Gastrocnemius medialis (tissue), 4 donors: ENCODE measurements around the gene CXCR5.

Source experiments
- POLR2A ChIP-seq, 2 donors: fragments of 450-650 bp; IDR thresholded peaks; one replicate each; pipeline ENCODE4 v1.6.1; 2017; ENCODE audit warnings: antibody characterized with exemption in 2 of 2, mild to moderate bottlenecking in 2 of 2, moderate library complexity in 2 of 2
- TF ChIP-seq, protein P1 (sequence below), 5 experiments: fragments of 450-650 bp in 3 of 5; fragments of 200-600 bp in 2 of 5; sonication (generic) in 2 of 5; IDR thresholded peaks in 4 of 5; conservative IDR thresholded peaks in 1 of 5; 1 replicate in 4 of 5; 2 replicates in 1 of 5; pipeline ENCODE4 v1.5.1; 2016 to 2019; ENCODE audit warnings: antibody characterized with exemption in 5 of 5, mild to moderate bottlenecking in 3 of 5, moderate library complexity in 3 of 5

DNA sequence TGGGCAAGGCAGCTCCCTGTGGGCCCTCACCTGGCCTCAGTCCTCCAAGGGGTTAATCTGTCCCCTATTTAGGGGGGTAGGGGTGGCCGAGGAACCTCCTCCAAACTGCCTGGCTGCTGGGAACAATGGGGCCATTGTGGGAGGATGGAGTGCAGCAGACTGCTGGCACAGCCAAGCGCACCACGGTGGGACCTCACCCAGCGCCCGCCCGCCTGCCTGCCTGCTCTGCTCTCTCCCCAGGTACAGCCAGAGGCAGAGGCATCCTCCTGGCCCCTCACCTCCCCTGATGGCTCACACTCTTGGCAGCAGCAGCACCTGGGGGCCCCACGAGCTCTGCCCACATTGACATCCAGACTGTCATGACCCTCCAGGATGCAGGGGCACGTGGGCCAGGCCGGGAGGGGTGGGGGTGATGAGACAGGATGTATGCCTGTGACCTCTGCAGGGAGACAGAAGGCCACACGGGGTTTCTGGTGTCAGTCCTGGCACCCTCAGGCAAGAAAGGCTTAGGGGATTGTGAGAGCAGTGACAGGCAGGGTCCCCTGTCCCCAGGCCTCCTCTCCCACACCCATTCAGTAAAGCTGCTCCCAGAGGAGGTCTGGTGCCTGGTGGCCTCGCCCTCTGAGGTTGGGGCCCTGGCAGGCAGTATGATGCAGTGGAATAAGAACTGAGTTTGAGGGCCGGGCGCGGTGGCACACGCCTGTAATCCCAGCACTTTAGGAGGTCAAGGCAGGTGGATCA is 30.7 kb downstream of the CXCR5 start:
- TF ChIP-seq POLR2A (IDR thresholded peaks at IDR 0.05): no peak
- TF ChIP-seq, protein P1, sequence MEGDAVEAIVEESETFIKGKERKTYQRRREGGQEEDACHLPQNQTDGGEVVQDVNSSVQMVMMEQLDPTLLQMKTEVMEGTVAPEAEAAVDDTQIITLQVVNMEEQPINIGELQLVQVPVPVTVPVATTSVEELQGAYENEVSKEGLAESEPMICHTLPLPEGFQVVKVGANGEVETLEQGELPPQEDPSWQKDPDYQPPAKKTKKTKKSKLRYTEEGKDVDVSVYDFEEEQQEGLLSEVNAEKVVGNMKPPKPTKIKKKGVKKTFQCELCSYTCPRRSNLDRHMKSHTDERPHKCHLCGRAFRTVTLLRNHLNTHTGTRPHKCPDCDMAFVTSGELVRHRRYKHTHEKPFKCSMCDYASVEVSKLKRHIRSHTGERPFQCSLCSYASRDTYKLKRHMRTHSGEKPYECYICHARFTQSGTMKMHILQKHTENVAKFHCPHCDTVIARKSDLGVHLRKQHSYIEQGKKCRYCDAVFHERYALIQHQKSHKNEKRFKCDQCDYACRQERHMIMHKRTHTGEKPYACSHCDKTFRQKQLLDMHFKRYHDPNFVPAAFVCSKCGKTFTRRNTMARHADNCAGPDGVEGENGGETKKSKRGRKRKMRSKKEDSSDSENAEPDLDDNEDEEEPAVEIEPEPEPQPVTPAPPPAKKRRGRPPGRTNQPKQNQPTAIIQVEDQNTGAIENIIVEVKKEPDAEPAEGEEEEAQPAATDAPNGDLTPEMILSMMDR (IDR thresholded peaks at IDR 0.05 in 4 of 5, conservative IDR thresholded peaks at IDR 0.05 in 1 of 5): no peak
